Fibroblast of skin of back (primary cell): Measurements from ENCODE around the gene ERBB3. TPM values are rescaled to one million over a fixed set of nuclear protein-coding genes. Genes with fewer than 3 reads are reported as not detected.
"Not testable (repeated sequence)": the region's sequence is repeated elsewhere in the genome, so short reads cannot be mapped to it uniquely, and the experiment has no call there.

ENCODE experiments used
- DNase-seq: peaks from one replicate; pipeline ENCODE4 v3.0.0-alpha.2; 2013
- polyA plus RNA-seq, 2 experiments: library from polyadenylated mRNA; unstranded; fragments of 120-200 nt; gene quantifications; one replicate each; pipeline ENCODE4 v1.2.1, GENCODE V29; 2013; ENCODE audit not compliant: insufficient read length in 2 of 2

The ERBB3 gene
- 1.5 TPM for polyA plus RNA-seq (2013, experiment 1 of 2; ENCODE audit: insufficient read length)
- polyA plus RNA-seq (2013, experiment 2 of 2; ENCODE audit: insufficient read length) = 2.2 TPM

- DNase-seq = peak; percentile 85
These were observed at the start of gene ERBB3 for GRCh38 chr12:56079723-56080555. Gene ERBB3, plus strand, starts transcription at chr12:56080165. Its CDS starts 136 bp downstream, at chr12:56080301.

DNA sequence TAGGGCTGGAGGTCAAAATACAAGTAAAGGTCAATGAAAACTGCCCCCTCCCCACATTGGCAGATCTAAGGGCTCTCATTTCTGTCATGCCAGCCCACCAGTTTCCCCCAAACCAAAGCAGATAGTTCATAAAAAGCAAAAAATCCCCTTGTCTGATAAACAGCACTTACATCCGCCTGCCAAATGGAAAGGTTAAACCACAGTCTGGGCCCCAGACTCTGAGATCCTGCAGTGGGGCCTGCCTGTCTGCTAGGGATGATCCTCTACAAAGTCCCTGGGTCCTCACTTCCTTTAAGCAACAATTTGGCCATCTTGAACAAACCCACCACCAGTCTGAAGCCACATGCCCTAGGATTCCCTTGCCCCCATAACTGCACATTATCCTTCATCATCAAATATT is 48.0 kb upstream of the ERBB3 start:
- DNase-seq = no peak

GRCh38 chr12:56034586-56035332 is 45.2 kb upstream of the ERBB3 start:
- no peak for DNase-seq

- no peak for DNase-seq
These were observed 42.8 kb upstream of the ERBB3 start for GRCh38 chr12:56037161-56037560.

GRCh38 chr12:56038022-56038655 is 41.8 kb upstream of the ERBB3 start:
- no peak for DNase-seq

- DNase-seq = no peak
These were observed 39.8 kb upstream of the ERBB3 start for GRCh38 chr12:56040151-56040550.

DNA sequence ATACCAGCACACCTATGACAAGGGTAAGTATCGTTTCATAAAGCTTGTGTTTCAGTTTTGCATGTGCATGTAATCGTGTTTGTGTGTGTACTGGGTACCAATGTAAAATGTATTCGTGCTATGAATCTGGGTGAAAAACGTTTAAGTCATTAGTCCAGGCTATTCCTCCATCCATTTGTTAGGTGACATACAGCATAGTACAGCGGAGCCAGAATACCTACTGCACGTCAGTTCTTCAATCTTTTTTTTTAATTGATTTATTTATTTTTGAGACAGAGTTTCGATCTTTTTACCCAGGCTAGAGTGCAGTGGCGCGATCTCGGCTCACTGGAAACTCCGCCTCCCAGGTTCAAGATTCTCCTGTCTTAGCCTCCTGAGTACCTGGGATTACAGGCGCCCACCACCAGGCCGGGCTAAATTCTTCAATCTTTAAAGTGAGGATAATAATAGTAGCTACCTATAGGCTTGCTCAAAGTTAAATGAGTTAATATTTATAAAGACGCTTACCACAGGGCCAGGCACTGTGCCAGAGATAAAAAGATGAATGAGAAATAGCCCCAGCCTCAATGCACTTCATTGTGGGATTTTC is 38.9 kb upstream of the ERBB3 start:
- DNase-seq = no peak

- peak; percentile 100 for DNase-seq
These were observed 38.2 kb upstream of the ERBB3 start, which contains the start of gene RPS26 for GRCh38 chr12:56041552-56042429. Gene RPS26, plus strand, starts transcription at chr12:56041918. Its CDS starts 249 bp downstream, at chr12:56042167.

- not testable (repeated sequence) for DNase-seq
These were observed 37.5 kb upstream of the ERBB3 start for GRCh38 chr12:56042430-56042813.

GRCh38 chr12:56042843-56043242 is 37.1 kb upstream of the ERBB3 start:
- no peak for DNase-seq

- no peak for DNase-seq
These were observed 33.8 kb upstream of the ERBB3 start for GRCh38 chr12:56046027-56046780.

GRCh38 chr12:56053407-56053893 is 26.5 kb upstream of the ERBB3 start:
- DNase-seq = no peak

- DNase-seq = peak; percentile 81
These were observed 20.0 kb upstream of the ERBB3 start for GRCh38 chr12:56059964-56060363.

DNA sequence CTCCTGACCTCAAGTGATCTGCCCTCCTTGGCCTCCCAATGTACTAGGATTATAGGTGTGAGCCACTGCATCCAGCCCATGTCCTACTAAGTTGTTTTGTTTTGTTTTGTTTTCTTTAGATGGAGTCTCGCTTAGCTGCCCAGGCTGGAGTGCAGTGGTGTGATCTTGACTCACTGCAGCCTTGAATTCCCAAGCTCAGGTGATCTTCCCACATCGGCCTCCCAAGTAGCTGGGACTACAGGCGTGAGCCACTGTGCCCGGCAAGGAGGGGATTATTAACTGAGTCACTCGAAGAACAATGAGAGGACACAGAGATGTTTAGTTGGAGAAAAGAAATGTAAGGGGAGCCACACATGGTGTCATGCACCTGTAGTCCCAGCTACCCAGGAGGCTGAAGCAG is 18.0 kb upstream of the ERBB3 start:
- no peak for DNase-seq

DNA sequence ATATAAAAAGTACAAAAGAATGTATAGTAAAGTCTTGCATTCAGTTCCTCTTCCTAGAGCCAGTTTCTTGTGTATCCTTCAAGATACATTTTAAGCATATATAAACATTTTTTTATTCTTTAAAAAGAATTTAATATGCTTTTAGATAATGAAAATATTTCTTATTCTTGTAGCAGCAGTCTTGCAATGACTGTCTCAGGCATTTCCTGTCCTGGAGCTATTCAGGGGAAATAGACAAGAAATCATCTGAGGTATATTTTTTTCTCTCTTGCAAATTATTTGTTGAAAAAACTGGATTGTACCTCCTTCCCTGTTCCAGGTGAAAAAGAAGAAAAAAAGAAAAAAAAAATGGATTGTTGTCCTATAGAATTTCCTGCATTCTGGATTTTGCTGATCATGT is 17.0 kb upstream of the ERBB3 start:
- DNase-seq = peak; percentile 54

- DNase-seq = peak; percentile 73
These were observed 8.3 kb upstream of the ERBB3 start for GRCh38 chr12:56071648-56072047.

- no peak for DNase-seq
These were observed 5.6 kb upstream of the ERBB3 start for GRCh38 chr12:56074396-56074795.

DNA sequence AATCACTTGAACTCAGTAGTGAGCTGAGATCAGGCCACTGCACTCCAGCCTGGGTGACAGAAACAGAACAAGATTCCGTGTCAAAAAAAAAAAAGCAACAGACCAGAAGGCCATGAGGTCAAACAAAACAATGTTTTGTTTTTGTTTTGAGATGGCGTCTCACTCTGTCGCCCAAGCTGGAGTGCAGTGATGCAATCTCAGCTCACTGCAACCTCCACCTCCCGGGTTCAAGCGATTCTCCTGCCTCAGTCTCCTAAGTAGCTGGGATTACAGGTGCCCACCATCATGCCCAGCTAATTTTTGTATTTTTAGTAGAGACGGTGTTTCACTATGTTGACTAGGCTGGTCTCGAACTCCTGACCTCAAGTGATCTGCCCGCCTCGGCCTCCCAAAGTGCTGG is 2.0 kb upstream of the ERBB3 start:
- DNase-seq = not testable (repeated sequence)

DNA sequence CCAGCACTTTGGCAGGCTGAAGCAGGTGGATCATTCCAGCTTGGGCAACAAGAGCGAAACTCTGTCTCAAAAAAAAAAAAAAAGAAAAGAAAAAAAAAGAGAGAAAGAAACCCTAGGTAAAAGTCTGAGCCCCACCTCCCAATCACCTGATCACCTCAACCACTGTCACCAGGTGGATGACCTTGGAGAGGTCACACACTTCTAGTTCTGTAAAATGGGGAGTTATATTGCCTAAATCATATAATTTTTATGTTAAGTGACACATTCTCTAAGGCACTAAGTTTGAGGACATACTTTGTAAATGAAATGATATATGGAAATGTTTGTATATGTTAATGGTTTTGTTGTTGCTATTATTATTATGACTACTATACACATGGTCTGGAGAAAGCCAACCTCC is 1.5 kb upstream of the ERBB3 start:
- no peak for DNase-seq

GRCh38 chr12:56078931-56079722 is 838 bp upstream of the ERBB3 start:
- DNase-seq = peak; percentile 79
